ENCODE data around the gene SNRPA. TPM values are rescaled to one million over a fixed set of nuclear protein-coding genes. Genes with fewer than 3 reads are reported as not detected.

The SNRPA gene
- total and polyA plus RNA-seq, 2 of the 13 experiments (the other 11 are each of a cell fraction or from before 2014, with no cell fraction given), result 59.6 to 162 TPM

- TF ChIP-seq TEAD2 (CRISPR knock-in tag; IDR thresholded peaks at IDR 0.05), result no peak
- TF ChIP-seq NR2C2 (CRISPR knock-in tag; IDR thresholded peaks at IDR 0.05; ENCODE audit: borderline replicate concordance), result peak; percentile 39; the same call in 1 of the 2 replicates
- no peak for TF ChIP-seq JUNB (CRISPR knock-in tag; IDR thresholded peaks at IDR 0.05; ENCODE audit: borderline replicate concordance)
- TF ChIP-seq ZNF615 (CRISPR knock-in tag; IDR thresholded peaks at IDR 0.05; ENCODE audit: borderline replicate concordance), result no peak
- no peak for TF ChIP-seq THAP8 (CRISPR knock-in tag; IDR thresholded peaks at IDR 0.05; ENCODE audit: borderline replicate concordance)
- no peak for TF ChIP-seq SOX13 (IDR thresholded peaks at IDR 0.05)
- TF ChIP-seq SOX13 (CRISPR knock-in tag; conservative IDR thresholded peaks at IDR 0.05 in 1 of 2, IDR thresholded peaks at IDR 0.05 in 1 of 2), result 0 out of 4 replicates have a peak, but pooled peaks of 1 of the 2 experiments have one; percentile 21
- TF ChIP-seq ZBTB49 (CRISPR knock-in tag; IDR thresholded peaks at IDR 0.05; ENCODE audit: borderline replicate concordance), result no peak
- no peak for TF ChIP-seq ZBTB10 (CRISPR knock-in tag; IDR thresholded peaks at IDR 0.05; ENCODE audit: borderline replicate concordance)
- no peak for TF ChIP-seq ZNF296 (CRISPR knock-in tag; conservative IDR thresholded peaks at IDR 0.05)
- no peak for TF ChIP-seq CAMTA2 (CRISPR knock-in tag; IDR thresholded peaks at IDR 0.05; ENCODE audit: borderline replicate concordance)
- TF ChIP-seq ZBTB7A (CRISPR knock-in tag; IDR thresholded peaks at IDR 0.05), result no peak
- TF ChIP-seq ZNF646 (CRISPR knock-in tag; IDR thresholded peaks at IDR 0.05), result no peak
- no peak for TF ChIP-seq CREM (IDR thresholded peaks at IDR 0.05)
- no peak for TF ChIP-seq CREM (CRISPR knock-in tag; IDR thresholded peaks at IDR 0.05)
- TF ChIP-seq BCL6 (CRISPR knock-in tag; IDR thresholded peaks at IDR 0.05), result no peak
Observed at GRCh38 chr19:40777937-40778705, 27.1 kb downstream of the SNRPA start, which contains the start of gene RAB4B (continued).

Measured in HepG2 (cell line).